ENCODE data around the gene SF3B1. TPM values are rescaled to one million over a fixed set of nuclear protein-coding genes. Genes with fewer than 3 reads are reported as not detected.

Gene SF3B1
- total and polyA plus RNA-seq, 7 experiments from 2014 or later, result 130 to 737 (median 439) TPM

GRCh38 chr2:197419438-197419837 lies 15.4 kb downstream of the SF3B1 start:
- intact Hi-C loops (cut with micrococcal nuclease), result loop anchor here in 1 of 2 donors (5.0 to 10.0 kb wide), 3 partner anchors 78 to 645 kb away; partner anchors contain the start of gene HSPD1
- peaks cover 9 to 36% (median 26%) of the 10 kb centered on the region in 5 donors for H3K36me3 Mint-ChIP-seq
- ChIA-PET POLR2A (interaction anchor here (0.5 to 1.4 kb wide), 2 partner anchors 15 to 65 kb away, joined by 5 read pairs; partner anchors contain the start of gene SF3B1), CTCF (no interaction called here)
- Histone ChIP-seq H3K36me3 (ENCODE audit: control insufficient read depth in 2 of 3, insufficient read depth in 3 of 3, low read length in 3 of 3) (peaks cover 27 to 87% (median 53%) of the 10 kb centered on the region in 3 experiments), H3K27me3 (ENCODE audit: control insufficient read depth in 2 of 2, insufficient read depth in 2 of 2, low read length in 2 of 2) (no peaks in the 10 kb centered on the region), H3K9me3 (ENCODE audit: control insufficient read depth in 2 of 3, low read length in 3 of 3) (no peaks in the 10 kb centered on the region), H3K27ac (ENCODE audit: low read depth, low read length) (peak overlapping the region; percentile 35), H3K4me3 (ENCODE audit: low read length) (no peak overlapping the region), H3K4me1 (ENCODE audit: control insufficient read depth in 2 of 2, insufficient read depth in 2 of 2, low read length in 2 of 2) (peaks cover 7 to 10% of the 10 kb centered on the region in 2 donors)
- H3K9me3 Mint-ChIP-seq, result no peaks in the 10 kb centered on the region
- H3K4me3 Mint-ChIP-seq, result no peak overlapping the region
- peaks cover 20 to 45% (median 32%) of the 10 kb centered on the region in 7 donors for H3K4me1 Mint-ChIP-seq
- no peaks in the 10 kb centered on the region for H3K27me3 Mint-ChIP-seq
- no peak for DNase-seq
- peak overlapping the region in 1 of 9 donors; percentile 10 for H3K27ac Mint-ChIP-seq
- ATAC-seq, result no peak

GRCh38 chr2:197416268-197416667 lies 18.6 kb downstream of the SF3B1 start:
- Histone ChIP-seq H3K4me3 (ENCODE audit: low read length) (no peak overlapping the region), H3K9me3 (ENCODE audit: control insufficient read depth in 2 of 3, low read length in 3 of 3) (no peaks in the 10 kb centered on the region), H3K27ac (ENCODE audit: low read depth, low read length) (no peak overlapping the region), H3K4me1 (ENCODE audit: control insufficient read depth in 2 of 2, insufficient read depth in 2 of 2, low read length in 2 of 2) (peaks cover 0 to 4% of the 10 kb centered on the region in 2 donors), H3K27me3 (ENCODE audit: control insufficient read depth in 2 of 2, insufficient read depth in 2 of 2, low read length in 2 of 2) (no peaks in the 10 kb centered on the region), H3K36me3 (ENCODE audit: control insufficient read depth in 2 of 3, insufficient read depth in 3 of 3, low read length in 3 of 3) (peaks cover 25 to 90% (median 54%) of the 10 kb centered on the region in 3 experiments)
- peaks cover 9 to 26% (median 15%) of the 10 kb centered on the region in 7 donors for H3K4me1 Mint-ChIP-seq
- H3K36me3 Mint-ChIP-seq, result peaks cover 13 to 36% (median 27%) of the 10 kb centered on the region in 5 donors
- H3K4me3 Mint-ChIP-seq, result no peak overlapping the region
- ATAC-seq (no peak), DNase-seq (no peak)
- peak overlapping the region in 2 of 9 donors; percentile 17 to 59 for H3K27ac Mint-ChIP-seq
- H3K9me3 Mint-ChIP-seq, result no peaks in the 10 kb centered on the region
- ChIA-PET CTCF (interaction anchor here (0.6 kb wide), 1 partner anchor 18 kb away, joined by 3 read pairs; the partner anchor contains the start of gene SF3B1), POLR2A (interaction anchor here (0.9 kb wide), 1 partner anchor 13 kb away, joined by 3 read pairs; no protein-coding TSS in a partner anchor)
- H3K27me3 Mint-ChIP-seq, result no peaks in the 10 kb centered on the region
- intact Hi-C loops (cut with micrococcal nuclease), result loop anchor here in 1 of 2 donors (5.0 to 10.0 kb wide), 3 partner anchors 81 to 641 kb away; partner anchors contain the start of gene HSPD1

GRCh38 chr2:197414515-197414914 lies 20.3 kb downstream of the SF3B1 start:
- ChIA-PET CTCF (no interaction called here), POLR2A (no interaction called here)
- intact Hi-C loops (cut with micrococcal nuclease), result loop anchor here in 1 of 2 donors (10.0 kb wide), 1 partner anchor 640 kb away; no protein-coding TSS in a partner anchor
- no peak overlapping the region for H3K27ac ChIP-seq (ENCODE audit: low read depth, low read length)
- H3K4me1 ChIP-seq (ENCODE audit: control insufficient read depth in 2 of 2, insufficient read depth in 2 of 2, low read length in 2 of 2), result no peaks in the 10 kb centered on the region
- no peaks in the 10 kb centered on the region for H3K27me3 ChIP-seq (ENCODE audit: control insufficient read depth in 2 of 2, insufficient read depth in 2 of 2, low read length in 2 of 2)
- Mint-ChIP-seq H3K4me1 (peaks cover 2 to 12% (median 7%) of the 10 kb centered on the region in 7 donors), H3K27ac (peak overlapping the region in 2 of 9 donors; percentile 47 to 50), H3K36me3 (peaks cover 16 to 42% (median 34%) of the 10 kb centered on the region in 5 donors), H3K4me3 (no peak overlapping the region), H3K9me3 (no peaks in the 10 kb centered on the region), H3K27me3 (no peaks in the 10 kb centered on the region)
- H3K9me3 ChIP-seq (ENCODE audit: control insufficient read depth in 2 of 3, low read length in 3 of 3), result no peaks in the 10 kb centered on the region
- H3K36me3 ChIP-seq (ENCODE audit: control insufficient read depth in 2 of 3, insufficient read depth in 3 of 3, low read length in 3 of 3), result peaks cover 35 to 89% (median 54%) of the 10 kb centered on the region in 3 experiments
- ATAC-seq, result no peak
- no peak overlapping the region for H3K4me3 ChIP-seq (ENCODE audit: low read length)
- no peak for DNase-seq

GRCh38 chr2:197414039-197414438 lies 20.8 kb downstream of the SF3B1 start:
- H3K4me1 ChIP-seq (ENCODE audit: control insufficient read depth in 2 of 2, insufficient read depth in 2 of 2, low read length in 2 of 2), result no peaks in the 10 kb centered on the region
- CTCF ChIA-PET, result no interaction called here
- no peak overlapping the region for H3K4me3 ChIP-seq (ENCODE audit: low read length)
- intact Hi-C loops (cut with micrococcal nuclease), result loop anchor here in 1 of 2 donors (10.0 kb wide), 1 partner anchor 639 kb away; no protein-coding TSS in a partner anchor
- H3K27me3 Mint-ChIP-seq, result no peaks in the 10 kb centered on the region
- DNase-seq, result no peak
- no peaks in the 10 kb centered on the region for H3K9me3 Mint-ChIP-seq
- H3K36me3 Mint-ChIP-seq, result peaks cover 16 to 44% (median 36%) of the 10 kb centered on the region in 5 donors
- no peaks in the 10 kb centered on the region for H3K9me3 ChIP-seq (ENCODE audit: control insufficient read depth in 2 of 3, low read length in 3 of 3)
- H3K4me3 Mint-ChIP-seq, result no peak overlapping the region
- H3K36me3 ChIP-seq (ENCODE audit: control insufficient read depth in 2 of 3, insufficient read depth in 3 of 3, low read length in 3 of 3), result peaks cover 39 to 90% (median 55%) of the 10 kb centered on the region in 3 experiments
- ATAC-seq, result no peak
- H3K4me1 Mint-ChIP-seq, result peaks cover 0 to 12% (median 7%) of the 10 kb centered on the region in 7 donors
- no peak overlapping the region for H3K27ac ChIP-seq (ENCODE audit: low read depth, low read length)
- no peaks in the 10 kb centered on the region for H3K27me3 ChIP-seq (ENCODE audit: control insufficient read depth in 2 of 2, insufficient read depth in 2 of 2, low read length in 2 of 2)
- POLR2A ChIA-PET, result no interaction called here
- H3K27ac Mint-ChIP-seq, result peak overlapping the region in 2 of 9 donors; percentile 30 to 47

GRCh38 chr2:197405582-197405981 lies 29.2 kb downstream of the SF3B1 start:
- H3K27me3 ChIP-seq (ENCODE audit: control insufficient read depth in 2 of 2, insufficient read depth in 2 of 2, low read length in 2 of 2), result no peaks in the 10 kb centered on the region
- Mint-ChIP-seq H3K4me1 (peaks cover 0 to 5% (median 0%) of the 10 kb centered on the region in 7 donors), H3K27ac (no peak overlapping the region), H3K4me3 (no peak overlapping the region), H3K9me3 (no peaks in the 10 kb centered on the region), H3K36me3 (peaks cover 13 to 51% (median 36%) of the 10 kb centered on the region in 5 donors), H3K27me3 (no peaks in the 10 kb centered on the region)
- ChIA-PET CTCF (no interaction called here), POLR2A (interaction anchor here (0.6 kb wide), 1 partner anchor 17 kb away, joined by 4 read pairs; no protein-coding TSS in a partner anchor)
- H3K4me3 ChIP-seq (ENCODE audit: low read length), result no peak overlapping the region
- ATAC-seq (no peak), DNase-seq (no peak)
- H3K36me3 ChIP-seq (ENCODE audit: control insufficient read depth in 2 of 3, insufficient read depth in 3 of 3, low read length in 3 of 3), result peaks cover 63 to 91% (median 89%) of the 10 kb centered on the region in 3 experiments
- H3K9me3 ChIP-seq (ENCODE audit: control insufficient read depth in 2 of 3, low read length in 3 of 3), result no peaks in the 10 kb centered on the region
- H3K27ac ChIP-seq (ENCODE audit: low read depth, low read length), result no peak overlapping the region
- intact Hi-C loops (cut with micrococcal nuclease), result loop anchor here in 1 of 2 donors (10.0 kb wide), 1 partner anchor 621 kb away; no protein-coding TSS in a partner anchor
- no peaks in the 10 kb centered on the region for H3K4me1 ChIP-seq (ENCODE audit: control insufficient read depth in 2 of 2, insufficient read depth in 2 of 2, low read length in 2 of 2)

- H3K27me3 Mint-ChIP-seq, result no peaks in the 10 kb centered on the region
- no peak overlapping the region for H3K4me3 ChIP-seq (ENCODE audit: low read length)
- H3K27ac Mint-ChIP-seq, result peak overlapping the region in 1 of 9 donors; percentile 34
- no peaks in the 10 kb centered on the region for H3K9me3 Mint-ChIP-seq
- no peak for DNase-seq
- H3K9me3 ChIP-seq (ENCODE audit: control insufficient read depth in 2 of 3, low read length in 3 of 3), result no peaks in the 10 kb centered on the region
- H3K4me3 Mint-ChIP-seq, result no peak overlapping the region
- ChIA-PET POLR2A (no interaction called here), CTCF (no interaction called here)
- H3K27ac ChIP-seq (ENCODE audit: low read depth, low read length), result no peak overlapping the region
- H3K27me3 ChIP-seq (ENCODE audit: control insufficient read depth in 2 of 2, insufficient read depth in 2 of 2, low read length in 2 of 2), result no peaks in the 10 kb centered on the region
- H3K4me1 Mint-ChIP-seq, result peaks cover 0 to 5% (median 2%) of the 10 kb centered on the region in 7 donors
- peaks cover 70 to 97% (median 92%) of the 10 kb centered on the region in 3 experiments for H3K36me3 ChIP-seq (ENCODE audit: control insufficient read depth in 2 of 3, insufficient read depth in 3 of 3, low read length in 3 of 3)
- H3K4me1 ChIP-seq (ENCODE audit: control insufficient read depth in 2 of 2, insufficient read depth in 2 of 2, low read length in 2 of 2), result no peaks in the 10 kb centered on the region
- intact Hi-C loops (cut with micrococcal nuclease), result loop anchor here (10.0 kb wide), 2 partner anchors 555 to 615 kb away; no protein-coding TSS in a partner anchor
- no peak for ATAC-seq
- peaks cover 19 to 65% (median 49%) of the 10 kb centered on the region in 5 donors for H3K36me3 Mint-ChIP-seq
Measured at GRCh38 chr2:197399887-197400540, 34.8 kb downstream of the SF3B1 start.

Data from naive thymus-derived CD4-positive, alpha-beta T cell (primary cell).